GM23248 (cell line): ENCODE data around the gene ZNF747. TPM values are rescaled to one million over a fixed set of nuclear protein-coding genes. Genes with fewer than 3 reads are reported as not detected.

ENCODE experiments used
- DNase-seq: peaks from one replicate; pipeline ENCODE4 v3.0.0-alpha.2; 2015
- H2AFZ ChIP-seq: fragments of 200-600 bp; sonication (generic); 2 replicates; pipeline ENCODE4 v1.6.1; 2016; ENCODE audit warnings: antibody characterized with exemption
- H3F3A ChIP-seq: fragments of 200-600 bp; sonication (generic); 2 replicates; pipeline ENCODE4 v1.6.1; 2016; ENCODE audit warnings: mild to moderate bottlenecking, antibody characterized with exemption, mixed run types; ENCODE audit not compliant: insufficient read depth
- H3K27ac ChIP-seq: fragments of 200-600 bp; sonication (generic); 2 replicates; pipeline ENCODE4 v1.5.1; 2016; ENCODE audit warnings: mild to moderate bottlenecking
- H3K27me3 ChIP-seq: fragments of 200-600 bp; sonication (generic); replicated peaks from 2 replicates; pipeline ENCODE4 v1.6.1; 2016; ENCODE audit warnings: mild to moderate bottlenecking; ENCODE audit not compliant: insufficient read depth
- H3K36me3 ChIP-seq: fragments of 200-600 bp; sonication (generic); 2 replicates; pipeline ENCODE4 v1.6.1; 2016; ENCODE audit warnings: low read depth, mild to moderate bottlenecking
- H3K4me1 ChIP-seq: fragments of 200-600 bp; sonication (generic); 2 replicates; pipeline ENCODE4 v1.6.1; 2016; ENCODE audit warnings: mild to moderate bottlenecking; ENCODE audit not compliant: insufficient read depth
- H3K4me2 ChIP-seq: fragments of 200-600 bp; sonication (generic); one replicate; pipeline ENCODE4 v1.6.1; 2016; ENCODE audit warnings: mild to moderate bottlenecking; ENCODE audit not compliant: unreplicated experiment
- H3K4me3 ChIP-seq: fragments of 200-600 bp; sonication (generic); 2 replicates; pipeline ENCODE4 v1.5.1; 2016; ENCODE audit warnings: mild to moderate bottlenecking
- H3K79me2 ChIP-seq: fragments of 200-600 bp; sonication (generic); 2 replicates; pipeline ENCODE4 v1.6.1; 2016; ENCODE audit warnings: mild to moderate bottlenecking; ENCODE audit not compliant: insufficient read depth
- H3K9ac ChIP-seq: fragments of 200-600 bp; sonication (generic); 2 replicates; pipeline ENCODE4 v1.6.1; 2016; ENCODE audit warnings: mild to moderate bottlenecking
- H3K9me2 ChIP-seq: fragments of 200-600 bp; sonication (generic); 2 replicates; pipeline ENCODE4 v1.6.1; 2016; ENCODE audit warnings: mixed run types, mild to moderate bottlenecking, moderate library complexity; ENCODE audit not compliant: insufficient read depth
- H3K9me3 ChIP-seq: fragments of 200-600 bp; sonication (generic); one replicate; pipeline ENCODE4 v1.6.1; 2017; ENCODE audit warnings: low read depth
- H4K20me1 ChIP-seq: fragments of 200-600 bp; sonication (generic); 2 replicates; pipeline ENCODE4 v1.6.0; 2016; ENCODE audit not compliant: insufficient read depth
- EZH2 ChIP-seq: fragments of 200-600 bp; sonication (generic); IDR thresholded peaks from 2 replicates; pipeline ENCODE4 v1.6.1; 2018; ENCODE audit warnings: antibody characterized with exemption, mild to moderate bottlenecking; ENCODE audit not compliant: insufficient read depth, poor library complexity, severe bottlenecking
- EZH2phosphoT487 ChIP-seq: fragments of 200-600 bp; sonication (generic); IDR thresholded peaks from 2 replicates; pipeline ENCODE4 v1.6.1; 2018; ENCODE audit warnings: antibody characterized with exemption, moderate library complexity, mild to moderate bottlenecking, low read depth; ENCODE audit not compliant: insufficient read depth
- WGBS, 2 experiments: methylation state at CpG; one replicate each; pipeline ENCODE4 v1.1.6; 2015 to 2017; ENCODE audit warnings: low lambda C conversion rate in 2 of 2, low coverage in 1 of 2; ENCODE audit errors: missing lambda C conversion rate in 2 of 2; 5-methylcytosine and 5-hydroxymethylcytosine counted together
- in situ Hi-C: fragments of 300-500 bp; cut with MboI; formaldehyde crosslinking; loops from 2 replicates; pipeline ENCODE4 v1.15.0; 2020
- polyA plus RNA-seq: library from polyadenylated mRNA; unstranded; fragments of >200 nt; fragmentation: Nextera tagmentation; extraction: Ambion mirVana; gene quantifications from 2 replicates; pipeline ENCODE4 v1.2.1, GENCODE V29; 2016
- total RNA-seq: library from RNA; depleted of rRNA; stranded (reverse); fragments of >200 nt; shearing (Covaris generic); gene quantifications from 2 replicates; pipeline ENCODE4 v1.2.3, GENCODE V29; 2014

ZNF747 gene
- total and polyA plus RNA-seq, 2 experiments from 2014 or later: 5.4 to 15.7 TPM

DNA sequence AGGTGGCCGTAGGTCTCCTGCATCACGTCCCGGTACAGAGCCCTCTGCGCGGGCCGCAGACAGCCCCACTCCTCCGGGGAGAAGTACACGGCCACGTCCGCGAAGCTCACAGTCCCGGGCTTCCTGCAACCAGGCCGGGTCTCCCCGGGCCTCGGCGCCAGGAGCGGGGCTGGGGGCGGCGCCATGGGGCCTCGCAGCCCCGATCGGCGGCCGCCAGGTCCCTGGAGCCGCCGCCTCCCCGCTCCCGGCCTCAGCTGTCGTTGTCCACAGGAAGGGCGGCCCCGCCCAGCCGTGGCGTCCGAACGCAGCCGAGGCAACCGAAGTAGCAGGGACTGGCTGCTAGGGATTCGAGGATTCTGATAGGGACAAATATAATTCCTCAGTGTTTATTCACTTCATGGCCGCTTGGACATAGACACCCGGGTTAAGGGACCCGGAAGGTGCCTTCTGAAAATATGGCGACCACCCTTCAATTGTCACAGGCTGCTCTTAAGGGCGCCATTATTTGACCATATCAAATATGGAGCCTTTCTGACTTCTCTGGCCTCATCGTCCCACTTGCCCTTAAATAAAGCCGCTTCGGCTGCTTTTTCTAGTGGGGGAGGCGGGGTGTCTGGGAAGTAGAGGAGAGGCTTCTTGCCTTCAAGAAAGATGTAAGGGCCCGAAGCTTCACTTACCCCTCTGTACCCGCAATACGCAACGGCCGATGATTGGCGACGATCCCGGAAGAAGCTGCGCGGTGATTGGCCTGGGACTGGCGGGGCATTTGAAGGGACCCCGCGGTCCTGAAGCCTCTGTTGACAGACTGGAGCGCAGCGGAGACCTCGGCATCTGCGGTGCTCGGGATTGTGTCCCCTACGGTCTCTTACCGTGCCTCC lies 37.0 kb upstream of the ZNF747 start, which contains the start of gene ZNF688:
ZNF688 (minus strand) TSS at position 270 of the 878 bp plus-strand sequence; CDS start at position 185, 85 bp downstream.
- H3K79me2 ChIP-seq: no peaks in the 10 kb centered on the region
- no peaks in the 10 kb centered on the region for H3K9me3 ChIP-seq
- H3K27ac ChIP-seq: peak within 1 kb of the TSS; percentile 81
- peak within 1 kb of the TSS; percentile 89 for H3K9ac ChIP-seq
- 1 to 2% methylated on average over 46 to 67 of the region's 67 CpGs for WGBS, 2 experiments
- H3K4me2 ChIP-seq: peak within 1 kb of the TSS; percentile 98
- no peaks in the 10 kb centered on the region for H3K27me3 ChIP-seq
- H3K4me3 ChIP-seq: peak within 1 kb of the TSS; percentile 79
- peak; percentile 98 for DNase-seq
- H3K9me2 ChIP-seq: no peaks in the 10 kb centered on the region
- peak within 1 kb of the TSS; percentile 83 for H2AFZ ChIP-seq
- in situ Hi-C loops: no loop called here
- TF ChIP-seq EZH2phosphoT487 (no peak), EZH2 (no peak)
- H3K4me1 ChIP-seq: peaks cover 4% of the 10 kb centered on the region; the same call in 1 of the 2 replicates
- no peaks in the 10 kb centered on the region for H3K36me3 ChIP-seq
- peaks cover 13% of the 10 kb centered on the region; the same call in 1 of the 2 replicates for H3F3A ChIP-seq
- no peaks in the 10 kb centered on the region for H4K20me1 ChIP-seq

- peaks cover 4% of the 10 kb centered on the region; the same call in 1 of the 2 replicates for H3K4me1 ChIP-seq
- peak overlapping the region; percentile 83 for H2AFZ ChIP-seq
- peak overlapping the region; percentile 89 for H3K9ac ChIP-seq
- peak overlapping the region; percentile 79 for H3K4me3 ChIP-seq
- no peaks in the 10 kb centered on the region for H4K20me1 ChIP-seq
- in situ Hi-C loops: no loop called here
- H3K9me2 ChIP-seq: no peaks in the 10 kb centered on the region
- H3K27ac ChIP-seq: peak overlapping the region; percentile 81
- no peaks in the 10 kb centered on the region for H3K9me3 ChIP-seq
- no peaks in the 10 kb centered on the region for H3K36me3 ChIP-seq
- no peaks in the 10 kb centered on the region for H3K27me3 ChIP-seq
- WGBS, 2 experiments: 8 to 10% methylated on average over 22 of the region's 22 CpGs
- H3K79me2 ChIP-seq: no peaks in the 10 kb centered on the region
- H3K4me2 ChIP-seq: peak overlapping the region; percentile 98
- H3F3A ChIP-seq: peaks cover 13% of the 10 kb centered on the region; the same call in 1 of the 2 replicates
- DNase-seq: peak; percentile 65
- TF ChIP-seq EZH2phosphoT487: no peak
- TF ChIP-seq EZH2: no peak
Measured at GRCh38 chr16:30570636-30571444, 36.2 kb upstream of the ZNF747 start.

- H3K27ac ChIP-seq: no peak overlapping the region
- no peaks in the 10 kb centered on the region for H3K9me3 ChIP-seq
- no peaks in the 10 kb centered on the region for H4K20me1 ChIP-seq
- H3K9ac ChIP-seq: no peak overlapping the region
- H3K79me2 ChIP-seq: no peaks in the 10 kb centered on the region
- H3K9me2 ChIP-seq: no peaks in the 10 kb centered on the region
- H3F3A ChIP-seq: peaks cover 8% of the 10 kb centered on the region; the same call in 1 of the 2 replicates
- DNase-seq: no peak
- no peak overlapping the region for H3K4me2 ChIP-seq
- no peak overlapping the region for H2AFZ ChIP-seq
- no peak overlapping the region for H3K4me3 ChIP-seq
- in situ Hi-C loops: no loop called here
- WGBS, 2 experiments: 91 to 92% methylated on average over 34 of the region's 44 CpGs
- TF ChIP-seq EZH2 (no peak), EZH2phosphoT487 (no peak)
- H3K4me1 ChIP-seq: peaks cover 4% of the 10 kb centered on the region; the same call in 1 of the 2 replicates
- H3K27me3 ChIP-seq: no peaks in the 10 kb centered on the region
- no peaks in the 10 kb centered on the region for H3K36me3 ChIP-seq
Measured at GRCh38 chr16:30569746-30570635, 35.3 kb upstream of the ZNF747 start.
